ENCODE results near the gene ANKIB1.
"Not testable (repeated sequence)": the region's sequence is repeated elsewhere in the genome, so short reads cannot be mapped to it uniquely, and the experiment has no call there.

ANKIB1 gene

GRCh38 chr7:92333866-92334265 is 88.1 kb downstream of the ANKIB1 start:
- DNase-seq = peak; percentile 12

- DNase-seq = no peak
These were observed 89.8 kb downstream of the ANKIB1 start for GRCh38 chr7:92335574-92335973.

- DNase-seq = no peak
These were observed 91.0 kb downstream of the ANKIB1 start for GRCh38 chr7:92336662-92337340.

GRCh38 chr7:92340016-92340415 is 94.2 kb downstream of the ANKIB1 start:
- DNase-seq = no peak

GRCh38 chr7:92343714-92344113 is 97.9 kb downstream of the ANKIB1 start:
- peak; percentile 4 for DNase-seq

GRCh38 chr7:92352009-92352408 is 106.2 kb downstream of the ANKIB1 start:
- DNase-seq = no peak

- no peak for DNase-seq
These were observed 108.4 kb downstream of the ANKIB1 start for GRCh38 chr7:92354214-92354613.

- no peak for DNase-seq
These were observed 110.6 kb downstream of the ANKIB1 start for GRCh38 chr7:92356406-92356805.

- DNase-seq = no peak
These were observed 111.5 kb downstream of the ANKIB1 start for GRCh38 chr7:92357260-92357659.

GRCh38 chr7:92359179-92359578 is 113.4 kb downstream of the ANKIB1 start:
- not testable (repeated sequence) for DNase-seq

GRCh38 chr7:92359801-92360200 is 114.0 kb downstream of the ANKIB1 start:
- peak; percentile 70 for DNase-seq

GRCh38 chr7:92360387-92360786 is 114.6 kb downstream of the ANKIB1 start:
- DNase-seq = peak; percentile 36

- no peak for DNase-seq
These were observed 116.4 kb downstream of the ANKIB1 start for GRCh38 chr7:92362131-92362530.

- DNase-seq = peak; percentile 48
These were observed 121.0 kb downstream of the ANKIB1 start for GRCh38 chr7:92366730-92367129.

GRCh38 chr7:92368741-92369140 is 123.0 kb downstream of the ANKIB1 start:
- DNase-seq = no peak

- peak; percentile 29 for DNase-seq
These were observed 129.2 kb downstream of the ANKIB1 start for GRCh38 chr7:92375013-92375412.

- DNase-seq = no peak
These were observed 145.3 kb downstream of the ANKIB1 start for GRCh38 chr7:92391071-92391470.

GRCh38 chr7:92397542-92397941 is 151.8 kb downstream of the ANKIB1 start:
- DNase-seq = no peak

GRCh38 chr7:92400013-92400412 is 154.2 kb downstream of the ANKIB1 start:
- DNase-seq = no peak

GRCh38 chr7:92402920-92403759 is 157.4 kb downstream of the ANKIB1 start:
- peak; percentile 55 for DNase-seq

GRCh38 chr7:92403760-92404074 is 157.9 kb downstream of the ANKIB1 start:
- no peak for DNase-seq

GRCh38 chr7:92404170-92404614 is 158.4 kb downstream of the ANKIB1 start:
- DNase-seq = peak; percentile 3

GRCh38 chr7:92409357-92409756 is 163.6 kb downstream of the ANKIB1 start:
- no peak for DNase-seq

- not testable (repeated sequence) for DNase-seq
These were observed 164.4 kb downstream of the ANKIB1 start for GRCh38 chr7:92410162-92410561.

All from fibroblast of skin of right biceps (primary cell).